ENCODE measurements around the gene R3HCC1L. TPM values are rescaled to one million over a fixed set of nuclear protein-coding genes. Genes with fewer than 3 reads are reported as not detected.

R3HCC1L gene
- total RNA-seq, 2 experiments from 2014 or later, result 18.3 to 19.0 TPM

Other genes starting within 250 kb of the R3HCC1L start
- not detected for gene CRTAC1, start 104.0 kb upstream of the R3HCC1L start, total RNA-seq
- gene LOXL4, start 133.5 kb downstream of the R3HCC1L start, total RNA-seq, result not detected

Measured in activated CD4-positive, alpha-beta memory T cell treated with anti-CD3 and anti-CD28 coated beads, Interleukin-2, amount 10 ng/mL, durations not matched to agents 7 days and 5 days (primary cell).